HEK293 (cell line): Measurements from ENCODE around the gene SPATA24.

Source experiments
- CTCF ChIA-PET: fragments of 350-600 bp; formaldehyde crosslinking; extraction: SDS; loops from one replicate; lab custom pipeline; 2021; ENCODE audit warnings: antibody characterized with exemption; lab: Yijun Ruan, JAX
- POLR2A ChIA-PET: fragments of 300-600 bp; formaldehyde crosslinking; extraction: SDS; loops from one replicate; lab custom pipeline; 2020; ENCODE audit warnings: antibody characterized with exemption, inconsistent platforms; lab: Yijun Ruan, JAX
- H3K27ac ChIP-seq: fragments of 200-500 bp; sonication (Bioruptor generic); 2 replicates; pipeline ENCODE4 v1.5.1; 2014; ENCODE audit warnings: low read depth, low read length, control low read depth, inconsistent platforms; ENCODE audit errors: extremely low read depth
- H3K36me3 ChIP-seq, 2 experiments: fragments of 200-500 bp in 1 of 2; sonication (Bioruptor generic) in 1 of 2; 1 replicate in 1 of 2; 2 replicates in 1 of 2; pipeline ENCODE4 v1.5.1; 2014 to 2017; ENCODE audit warnings: inconsistent platforms in 2 of 2, low read length in 2 of 2; ENCODE audit not compliant: control insufficient read depth in 2 of 2, insufficient read depth in 1 of 2
- H3K4me1 ChIP-seq: fragments of 200-500 bp; sonication (Bioruptor generic); 2 replicates; pipeline ENCODE4 v1.5.1; 2014; ENCODE audit warnings: mild to moderate bottlenecking, low read length, inconsistent platforms; ENCODE audit not compliant: control insufficient read depth, insufficient read depth
- H3K4me3 ChIP-seq: 2 replicates; pipeline ENCODE4 v1.5.1; 2011; ENCODE audit warnings: low read depth, mild to moderate bottlenecking, control low read depth, low read length, moderate library complexity
- H3K9me3 ChIP-seq: fragments of 200-500 bp; sonication (Bioruptor generic); 2 replicates; pipeline ENCODE4 v1.5.1; 2014; ENCODE audit warnings: low read depth, low read length, inconsistent platforms; ENCODE audit not compliant: control insufficient read depth, insufficient read depth
- BCL11B ChIP-seq: fragments of 450-650 bp; formaldehyde crosslinking; IDR thresholded peaks from 2 replicates; pipeline ENCODE4 v1.5.1; 2016; ENCODE audit warnings: low read depth, missing biosample characterization, missing genetic modification characterization
- HOXC10 ChIP-seq: sonication (generic); formaldehyde crosslinking; IDR thresholded peaks from 2 replicates; pipeline ENCODE4 v1.8.1; 2023; ENCODE audit warnings: mild to moderate bottlenecking, missing genetic modification reagents
- HOXD13 ChIP-seq: sonication (generic); formaldehyde crosslinking; IDR thresholded peaks from 2 replicates; pipeline ENCODE4 v1.8.0; 2022; ENCODE audit warnings: missing genetic modification reagents, borderline replicate concordance
- REPIN1 ChIP-seq: fragments of 450-650 bp; formaldehyde crosslinking; IDR thresholded peaks from 2 replicates; pipeline ENCODE4 v1.5.1; 2017; ENCODE audit warnings: missing biosample characterization, missing genetic modification characterization, low read depth
- ZBTB6 ChIP-seq: fragments of 450-650 bp; formaldehyde crosslinking; IDR thresholded peaks from 2 replicates; pipeline ENCODE4 v1.5.1; 2017; ENCODE audit warnings: missing biosample characterization, missing genetic modification characterization
- ZFP3 ChIP-seq: fragments of 450-650 bp; formaldehyde crosslinking; IDR thresholded peaks from 2 replicates; pipeline ENCODE4 v1.5.1; 2016; ENCODE audit warnings: low read depth, missing biosample characterization, missing genetic modification characterization
- ZIC2 ChIP-seq: fragments of 450-650 bp; formaldehyde crosslinking; IDR thresholded peaks from 2 replicates; pipeline ENCODE4 v1.5.1; 2016; ENCODE audit warnings: missing biosample characterization, missing genetic modification characterization
- ZNF10 ChIP-seq: fragments of 450-650 bp; formaldehyde crosslinking; IDR thresholded peaks from 2 replicates; pipeline ENCODE4 v1.5.1; 2017; ENCODE audit warnings: missing biosample characterization, missing genetic modification characterization
- ZNF174 ChIP-seq: fragments of 450-650 bp; formaldehyde crosslinking; IDR thresholded peaks from 2 replicates; pipeline ENCODE4 v1.5.0; 2017; ENCODE audit warnings: missing biosample characterization, mild to moderate bottlenecking, missing genetic modification characterization
- ZNF239 ChIP-seq: fragments of 450-650 bp; formaldehyde crosslinking; IDR thresholded peaks from 2 replicates; pipeline ENCODE4 v1.5.1; 2016; ENCODE audit warnings: missing biosample characterization, missing genetic modification characterization
- ZNF280D ChIP-seq: fragments of 450-650 bp; formaldehyde crosslinking; IDR thresholded peaks from 2 replicates; pipeline ENCODE4 v1.5.1; 2016; ENCODE audit warnings: missing biosample characterization, missing genetic modification characterization
- ZNF362 ChIP-seq: fragments of 450-650 bp; formaldehyde crosslinking; IDR thresholded peaks from 2 replicates; pipeline ENCODE4 v1.5.1; 2016; ENCODE audit warnings: missing biosample characterization, missing genetic modification characterization
- ZNF501 ChIP-seq: fragments of 450-650 bp; formaldehyde crosslinking; IDR thresholded peaks from 2 replicates; pipeline ENCODE4 v1.5.1; 2016; ENCODE audit warnings: missing biosample characterization, missing genetic modification characterization
- ZNF623 ChIP-seq: fragments of 450-650 bp; formaldehyde crosslinking; IDR thresholded peaks from 2 replicates; pipeline ENCODE4 v1.5.1; 2016; ENCODE audit warnings: missing biosample characterization, missing genetic modification characterization
- ZNF658 ChIP-seq: fragments of 450-650 bp; formaldehyde crosslinking; IDR thresholded peaks from 2 replicates; pipeline ENCODE4; 2016; ENCODE audit warnings: missing biosample characterization, missing genetic modification characterization
- ZSCAN16 ChIP-seq: fragments of 450-650 bp; formaldehyde crosslinking; IDR thresholded peaks from 2 replicates; pipeline ENCODE4 v1.5.1; 2016; ENCODE audit warnings: missing biosample characterization, missing genetic modification characterization

SPATA24 gene

GRCh38 chr5:139395844-139396640 lies 7.8 kb downstream of the SPATA24 start:
- Histone ChIP-seq H3K9me3 (no peaks in the 10 kb centered on the region), H3K36me3 (peaks cover 0 to 6% of the 10 kb centered on the region in 2 experiments; a peak in 2 of 3 replicates)
- TF ChIP-seq ZFP3 (tag by site-specific recombination) (no peak), ZIC2 (tag by site-specific recombination) (peak; percentile 41)
- TF ChIP-seq, all 188 proteins: peak for 1
- H3K4me3 ChIP-seq = no peak overlapping the region
- no peak overlapping the region for H3K27ac ChIP-seq
- CTCF ChIA-PET = no interaction called here
- POLR2A ChIA-PET = interaction anchor here (0.6 kb wide), 1 partner anchor 713 kb away, joined by 6 read pairs; no protein-coding TSS in a partner anchor
- no peaks in the 10 kb centered on the region; the same call in 1 of the 2 replicates for H3K4me1 ChIP-seq

GRCh38 chr5:139394654-139395566 lies 9.0 kb downstream of the SPATA24 start, which contains the start of gene PROB1:
Gene PROB1, minus strand, starts transcription at chr5:139395104. Its CDS starts 23 bp downstream, at chr5:139395081.
- Histone ChIP-seq H3K4me3 (no peak within 1 kb of the TSS), H3K4me1 (no peaks in the 10 kb centered on the region; the same call in 1 of the 2 replicates), H3K9me3 (no peaks in the 10 kb centered on the region), H3K27ac (no peak within 1 kb of the TSS), H3K36me3 (peaks cover 0 to 4% of the 10 kb centered on the region in 2 experiments; a peak in 2 of 3 replicates)
- CTCF ChIA-PET = interaction anchor here (0.6 to 0.7 kb wide), 2 partner anchors 126 to 148 kb away, joined by 3 to 4 read pairs; no protein-coding TSS in a partner anchor
- POLR2A ChIA-PET = interaction anchor here (0.6 kb wide), 1 partner anchor 1945 kb away, joined by 6 read pairs; no protein-coding TSS in a partner anchor
- TF ChIP-seq HOXC10 (no peak), ZNF501 (tag by site-specific recombination) (no peak), HOXD13 (no peak), ZBTB6 (peak; percentile 54; the same call in 1 of the 2 replicates), ZNF623 (tag by site-specific recombination) (no peak), ZNF362 (no peak), ZNF174 (tag by site-specific recombination) (no peak), ZNF658 (tag by site-specific recombination) (no peak)

- POLR2A ChIA-PET = no interaction called here
- CTCF ChIA-PET = interaction anchor here (0.7 kb wide), 1 partner anchor 125 kb away, joined by 3 read pairs; no protein-coding TSS in a partner anchor
- Histone ChIP-seq H3K4me1 (no peaks in the 10 kb centered on the region; the same call in 1 of the 2 replicates), H3K36me3 (no peaks in the 10 kb centered on the region; a peak in 1 of 3 replicates), H3K4me3 (no peak overlapping the region), H3K27ac (no peak overlapping the region), H3K9me3 (no peaks in the 10 kb centered on the region)
- no peak for TF ChIP-seq ZNF10 (tag by site-specific recombination)
- no peak for TF ChIP-seq ZNF239 (tag by site-specific recombination)
- TF ChIP-seq REPIN1 (tag by site-specific recombination) = no peak
- TF ChIP-seq BCL11B (tag by site-specific recombination) = no peak
- TF ChIP-seq ZSCAN16 (tag by site-specific recombination) = no peak
- TF ChIP-seq ZNF280D (tag by site-specific recombination) = no peak
Observed at GRCh38 chr5:139394123-139394653, 9.7 kb downstream of the SPATA24 start.
